NCI-H146 (cell line): ENCODE measurements around the gene STARD8.
"Not testable (repeated sequence)": the region's sequence is repeated elsewhere in the genome, so short reads cannot be mapped to it uniquely, and the experiment has no call there.

Source experiments
- DNase-seq: peaks from one replicate; lab custom pipeline; 2025; lab: John Stamatoyannopoulos, UW

The STARD8 gene

GRCh38 chrX:68719181-68719903, 71.9 kb downstream of the STARD8 start:
- DNase-seq: no peak

- no peak for DNase-seq
These were observed 72.6 kb downstream of the STARD8 start for GRCh38 chrX:68719904-68720614.

GRCh38 chrX:68720851-68721250, 73.4 kb downstream of the STARD8 start:
- DNase-seq: no peak

GRCh38 chrX:68721546-68721945, 74.1 kb downstream of the STARD8 start:
- DNase-seq: no peak

DNA sequence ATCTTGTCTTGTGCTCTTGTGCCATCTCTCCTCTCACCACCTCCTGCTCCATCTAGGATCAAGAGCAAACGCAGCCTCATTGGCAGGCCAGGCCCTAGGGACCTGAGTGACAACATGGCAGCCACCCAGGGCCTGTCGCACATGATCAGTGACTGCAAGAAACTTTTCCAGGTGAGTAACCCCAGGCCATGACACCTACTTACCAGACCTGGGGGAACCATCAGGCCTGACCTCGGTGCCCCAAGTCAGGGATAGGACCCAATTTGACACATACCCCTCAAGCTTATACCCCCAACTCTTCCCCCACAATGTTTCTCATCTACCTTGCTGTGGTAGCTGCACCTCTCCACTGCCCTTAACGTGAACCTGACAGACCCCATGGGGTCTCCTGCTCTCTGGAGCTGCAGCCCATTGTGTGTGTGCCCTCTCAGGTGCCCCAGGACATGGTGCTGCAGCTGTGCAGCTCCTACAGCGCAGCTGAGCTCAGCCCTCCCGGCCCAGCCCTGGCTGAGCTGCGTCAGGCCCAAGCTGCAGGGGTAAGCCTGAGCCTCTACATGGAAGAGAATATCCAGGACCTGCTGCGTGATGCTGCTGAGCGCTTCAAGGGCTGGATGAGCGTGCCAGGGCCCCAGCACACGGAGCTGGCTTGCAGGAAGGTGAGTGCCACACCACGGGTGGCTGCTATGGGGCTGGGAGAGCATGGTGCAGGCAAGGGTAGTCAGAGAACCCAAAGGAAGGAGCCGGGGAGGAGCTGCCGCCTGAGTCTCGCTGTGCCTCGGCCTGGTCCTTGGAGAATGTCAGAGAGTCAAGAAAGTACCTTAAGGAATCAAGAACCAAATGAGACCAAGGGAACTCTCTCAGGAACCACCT, 74.8 kb downstream of the STARD8 start:
- no peak for DNase-seq

- DNase-seq: no peak
These were observed 76.2 kb downstream of the STARD8 start for GRCh38 chrX:68723491-68724155.

DNA sequence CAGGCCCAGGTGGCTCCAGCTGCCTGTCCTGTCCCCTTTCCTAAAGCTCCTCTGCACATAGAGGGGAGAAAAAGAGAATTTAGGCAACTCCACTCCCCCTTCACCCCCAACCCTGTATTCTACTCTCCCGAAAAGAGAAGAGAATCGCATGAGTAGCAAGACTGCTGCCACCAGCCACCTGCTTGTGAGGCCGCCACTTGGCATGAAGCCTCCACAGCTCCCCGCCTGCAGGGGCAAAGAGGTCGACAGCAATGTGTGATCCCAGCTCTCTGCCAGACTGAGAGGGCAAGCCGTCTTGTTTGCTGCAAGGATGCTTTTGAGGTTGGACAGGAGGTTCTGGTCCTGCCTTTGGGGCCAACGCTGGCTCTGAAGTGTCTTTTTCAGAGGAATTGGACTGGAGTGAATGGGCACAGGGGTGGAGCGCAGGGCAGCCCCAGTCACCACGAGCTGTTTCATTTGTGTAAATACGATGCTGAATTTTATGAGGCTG, 77.1 kb downstream of the STARD8 start:
- DNase-seq: no peak

DNA sequence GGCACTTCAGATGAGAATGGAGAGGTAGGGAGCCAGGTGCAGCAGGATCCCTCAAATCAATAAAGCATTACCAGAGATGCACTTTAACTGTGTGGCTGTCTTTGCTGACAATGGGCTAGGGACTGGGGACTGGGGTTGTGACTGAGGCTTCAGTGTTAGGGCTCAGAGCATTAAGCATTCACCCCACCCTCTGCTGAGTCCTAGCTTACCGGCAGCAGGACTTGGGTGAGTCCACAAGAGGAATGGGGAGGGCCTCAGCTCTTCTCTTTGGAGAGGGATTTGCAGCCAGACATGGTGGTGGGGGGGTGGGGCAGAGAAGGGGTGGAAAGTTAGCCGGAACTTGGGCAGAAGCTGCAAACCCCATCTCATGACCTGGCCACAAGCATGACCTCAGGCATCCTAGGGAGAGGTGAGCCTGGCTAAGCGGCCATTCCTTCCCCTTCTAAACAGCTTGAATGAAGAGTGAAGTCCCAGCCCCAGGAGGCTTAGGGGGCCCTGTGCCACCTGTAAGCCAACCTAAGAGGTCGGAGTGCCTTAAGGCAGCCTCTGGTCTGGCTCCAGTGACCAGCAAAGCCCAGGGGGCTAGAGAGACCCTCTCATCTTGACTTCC, 78.4 kb downstream of the STARD8 start:
- DNase-seq: no peak

DNA sequence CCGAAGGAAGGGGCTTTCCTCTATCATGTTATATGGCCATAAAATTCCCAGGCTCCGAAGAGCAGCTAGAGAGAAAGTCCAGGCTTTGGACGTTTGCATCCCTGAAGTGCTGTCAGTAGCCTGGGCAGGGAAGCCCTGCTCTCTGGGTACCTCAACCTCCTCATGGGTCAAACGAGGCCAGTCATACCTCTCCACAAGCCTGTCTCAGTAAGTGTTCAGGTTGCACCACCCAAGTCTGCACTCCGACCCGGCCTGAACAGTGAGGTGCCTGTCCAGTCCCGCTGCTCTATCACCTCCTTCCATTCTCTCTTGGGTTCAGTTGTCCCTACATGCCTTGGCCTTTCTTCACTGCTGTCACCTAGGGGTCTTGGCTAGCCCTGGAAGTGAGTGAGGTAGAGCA, 78.9 kb downstream of the STARD8 start:
- no peak for DNase-seq

DNA sequence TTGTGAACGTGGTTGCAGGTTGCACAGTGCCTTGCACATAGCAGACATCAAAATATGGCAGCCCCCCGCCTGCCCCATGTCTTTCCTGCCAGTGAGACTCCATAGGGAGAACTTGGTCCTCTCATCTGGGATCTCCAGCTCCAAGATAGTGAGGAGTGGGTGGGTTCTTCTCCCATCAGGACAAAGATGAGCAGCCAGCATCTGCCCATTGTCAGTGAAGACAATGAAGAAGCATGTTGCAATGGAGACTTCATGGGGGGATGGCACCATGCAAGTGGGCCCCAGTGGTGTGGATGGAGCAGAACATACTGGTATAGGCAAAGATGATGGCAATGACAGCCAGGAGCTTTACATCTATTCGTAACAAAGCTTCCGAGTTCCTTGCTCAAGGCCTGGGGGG, 80.2 kb downstream of the STARD8 start:
- DNase-seq: no peak

- DNase-seq: no peak
These were observed 80.7 kb downstream of the STARD8 start for GRCh38 chrX:68728186-68728585.

GRCh38 chrX:68731254-68731653, 83.8 kb downstream of the STARD8 start:
- no peak for DNase-seq

GRCh38 chrX:68732906-68733493, 85.5 kb downstream of the STARD8 start:
- peak; percentile 7 for DNase-seq

- DNase-seq: no peak
These were observed 87.8 kb downstream of the STARD8 start for GRCh38 chrX:68735266-68735665.

- not testable (repeated sequence) for DNase-seq
These were observed 94.4 kb downstream of the STARD8 start for GRCh38 chrX:68741864-68742263.

- DNase-seq: no peak
These were observed 96.3 kb downstream of the STARD8 start for GRCh38 chrX:68743754-68744153.

DNA sequence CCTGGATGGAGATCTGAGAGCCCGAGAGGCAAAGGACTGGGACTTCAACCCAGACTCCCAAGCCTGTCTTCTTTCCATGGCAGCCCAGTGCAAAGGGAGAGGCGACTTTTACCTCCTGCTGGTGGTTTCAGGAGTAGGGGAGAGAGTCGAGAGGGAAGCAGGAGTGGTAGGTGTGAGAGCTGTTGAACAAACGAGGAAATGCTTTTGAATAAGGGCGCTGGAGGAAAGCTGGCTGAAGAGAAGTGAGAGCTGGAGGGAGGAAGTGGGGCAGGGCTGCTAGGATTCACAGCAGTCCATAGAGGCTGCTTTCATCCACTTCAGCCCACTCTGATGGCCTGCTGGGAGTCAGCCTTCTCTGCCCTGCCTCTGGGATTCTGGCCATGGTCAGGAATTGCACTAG, 99.5 kb downstream of the STARD8 start:
- DNase-seq: no peak

DNA sequence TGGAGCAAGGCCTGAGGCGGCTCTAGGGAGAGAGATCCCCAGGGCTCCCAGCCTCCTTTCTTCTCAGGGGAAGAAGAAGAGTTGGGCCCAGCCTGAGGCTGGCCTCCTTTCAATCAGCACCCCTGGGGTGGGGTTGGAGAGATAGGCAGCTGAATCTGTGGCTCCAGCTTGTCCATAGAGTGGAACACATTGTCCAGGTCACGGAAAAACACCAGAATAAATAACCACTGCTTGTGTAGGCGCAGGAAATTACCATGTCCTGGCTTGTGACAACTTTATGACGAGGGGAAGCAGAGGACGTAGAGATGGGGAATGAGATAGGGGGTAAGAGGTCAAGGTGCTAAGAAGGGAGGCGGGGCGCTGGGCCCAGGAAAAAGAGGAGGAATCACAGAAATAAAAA, 100.6 kb downstream of the STARD8 start:
- DNase-seq: no peak

GRCh38 chrX:68749426-68749825, 102.0 kb downstream of the STARD8 start:
- no peak for DNase-seq

DNA sequence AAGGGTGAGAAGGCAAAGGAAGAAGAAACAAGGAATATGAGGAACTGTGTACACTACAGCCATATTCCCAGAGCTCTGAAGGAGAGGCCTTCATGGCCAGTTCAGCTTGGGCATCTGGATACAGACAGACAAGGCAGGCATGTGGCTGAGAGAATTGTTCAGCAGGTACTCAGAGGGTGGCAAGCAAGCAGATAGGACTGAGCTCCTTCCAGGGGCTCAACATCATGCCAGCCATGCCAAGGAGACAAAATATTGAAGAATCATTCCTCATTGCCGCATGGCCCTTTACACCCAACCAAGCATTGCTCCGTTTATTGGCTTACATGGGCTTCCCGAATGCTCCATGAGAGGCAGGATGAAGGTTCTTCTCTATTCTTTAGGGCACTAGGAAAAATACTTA, 102.8 kb downstream of the STARD8 start:
- no peak for DNase-seq

GRCh38 chrX:68751372-68751771, 103.9 kb downstream of the STARD8 start:
- no peak for DNase-seq
